Suprapubic skin (tissue), 3 donors: ENCODE results near the gene ELF5.

Experiments used
- CTCF ChIP-seq, 2 donors: fragments of 200-600 bp in 1 of 2; fragments of 450-650 bp in 1 of 2; sonication (generic) in 1 of 2; IDR thresholded peaks; one replicate each; pipeline ENCODE4 v1.5.1; 2016 to 2019; ENCODE audit warnings: antibody characterized with exemption in 2 of 2, mild to moderate bottlenecking in 1 of 2, moderate library complexity in 1 of 2
- EP300 ChIP-seq: sonication (generic); formaldehyde crosslinking; IDR thresholded peaks from one replicate; pipeline ENCODE4 v1.6.1; 2017; ENCODE audit warnings: antibody characterized with exemption
- POLR2A ChIP-seq, 2 donors: fragments of 450-650 bp; IDR thresholded peaks; one replicate each; pipeline ENCODE4 v1.6.1; 2017; ENCODE audit warnings: antibody characterized with exemption in 2 of 2, mild to moderate bottlenecking in 2 of 2, moderate library complexity in 2 of 2

- TF ChIP-seq POLR2A (IDR thresholded peaks at IDR 0.05) (no peak), CTCF (IDR thresholded peaks at IDR 0.05) (no peak), EP300 (no peak)
These were observed 19.5 kb downstream of the ELF5 start for GRCh38 chr11:34493926-34494595.
